ENCODE data around the gene IL20RA.

GRCh38 chr6:136950436-136951126 is 94.2 kb downstream of the IL20RA start:
- TF ChIP-seq TAF1 (IDR thresholded peaks at IDR 0.05; ENCODE audit: low read depth) (no peak), EP300 (IDR thresholded peaks at IDR 0.05; ENCODE audit: borderline replicate concordance) (no peak), CEBPB (IDR thresholded peaks at IDR 0.05) (no peak), YY1 (IDR thresholded peaks at IDR 0.05; ENCODE audit: low read depth) (no peak), CREB1 (IDR thresholded peaks at IDR 0.05; ENCODE audit: low read depth) (no peak), RAD21 (IDR thresholded peaks at IDR 0.05; ENCODE audit: low read depth) (no peak), NFIC (IDR thresholded peaks at IDR 0.05) (no peak), TCF12 (IDR thresholded peaks at IDR 0.05; ENCODE audit: low read depth) (no peak)
- TF ChIP-seq, protein P1, sequence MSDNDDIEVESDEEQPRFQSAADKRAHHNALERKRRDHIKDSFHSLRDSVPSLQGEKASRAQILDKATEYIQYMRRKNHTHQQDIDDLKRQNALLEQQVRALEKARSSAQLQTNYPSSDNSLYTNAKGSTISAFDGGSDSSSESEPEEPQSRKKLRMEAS (IDR thresholded peaks at IDR 0.05): no peak

Data from Ishikawa (cell line).